Measurements from ENCODE around the gene ACTG2. TPM values are rescaled to one million over a fixed set of nuclear protein-coding genes. Genes with fewer than 3 reads are reported as not detected.

The ACTG2 gene
- polyA plus RNA-seq, 3 donors, result not detected

DNA sequence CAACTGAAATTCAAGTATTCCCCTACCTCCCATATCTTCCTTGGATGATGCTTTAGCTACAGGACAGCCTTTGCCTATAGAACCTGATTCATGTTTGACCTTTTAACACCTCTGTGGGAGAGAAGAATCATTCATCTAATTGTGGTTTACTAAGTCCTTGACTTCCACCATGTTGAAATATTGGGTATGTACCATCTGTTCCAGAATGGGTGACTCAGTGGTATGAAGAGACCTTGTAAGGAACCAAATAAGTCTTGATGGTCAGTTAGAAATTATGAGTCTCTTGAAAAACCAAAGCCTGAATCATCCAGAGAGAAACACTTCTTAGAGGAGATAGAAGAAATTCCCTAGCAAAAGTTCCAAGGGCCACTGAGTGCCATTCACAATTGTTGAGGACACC lies 36.6 kb upstream of the ACTG2 start:
- Mint-ChIP-seq H3K36me3 (peaks cover 22 to 56% of the 10 kb centered on the region in 2 donors), H3K27me3 (ENCODE audit: low read depth in 3 of 3) (peaks cover 0 to 2% (median 0%) of the 10 kb centered on the region in 3 donors), H3K9me3 (no peaks in the 10 kb centered on the region), H3K27ac (no peak overlapping the region), H3K4me3 (no peak overlapping the region), H3K4me1 (no peaks in the 10 kb centered on the region)
- Histone ChIP-seq H3K9ac (ENCODE audit: insufficient read depth, low read length, poor library complexity, severe bottlenecking) (no peak overlapping the region), H3K36me3 (replicated peaks in 1 of 2; ENCODE audit: control insufficient read depth in 1 of 2, insufficient read depth in 2 of 2, low read length in 2 of 2) (peaks cover 80 to 94% of the 10 kb centered on the region in 2 donors), H4K20me1 (ENCODE audit: insufficient read depth, low read length) (no peaks in the 10 kb centered on the region), H3K9me3 (replicated peaks in 1 of 2; ENCODE audit: control insufficient read depth in 1 of 2, insufficient read depth in 1 of 2, low read length in 2 of 2) (no peaks in the 10 kb centered on the region), H2AFZ (ENCODE audit: insufficient read depth, low read depth, low read length, poor library complexity, severe bottlenecking) (no peak overlapping the region), H3K4me2 (replicated peaks; ENCODE audit: extremely low read depth, low read length, poor library complexity, severe bottlenecking) (no peak overlapping the region), H3K79me2 (ENCODE audit: insufficient read depth, low read length) (no peaks in the 10 kb centered on the region), H3K4me3 (replicated peaks in 1 of 3; ENCODE audit: low read depth in 2 of 3, low read length in 3 of 3) (no peak overlapping the region), H3K4me1 (ENCODE audit: control insufficient read depth in 1 of 2, insufficient read depth in 2 of 2, low read length in 2 of 2) (no peaks in the 10 kb centered on the region), H3K27ac (ENCODE audit: low read depth in 1 of 2, low read length in 2 of 2) (no peak overlapping the region), H3K27me3 (ENCODE audit: control insufficient read depth in 2 of 2, insufficient read depth in 2 of 2, low read length in 2 of 2) (no peaks in the 10 kb centered on the region)
- TF ChIP-seq, protein P1, sequence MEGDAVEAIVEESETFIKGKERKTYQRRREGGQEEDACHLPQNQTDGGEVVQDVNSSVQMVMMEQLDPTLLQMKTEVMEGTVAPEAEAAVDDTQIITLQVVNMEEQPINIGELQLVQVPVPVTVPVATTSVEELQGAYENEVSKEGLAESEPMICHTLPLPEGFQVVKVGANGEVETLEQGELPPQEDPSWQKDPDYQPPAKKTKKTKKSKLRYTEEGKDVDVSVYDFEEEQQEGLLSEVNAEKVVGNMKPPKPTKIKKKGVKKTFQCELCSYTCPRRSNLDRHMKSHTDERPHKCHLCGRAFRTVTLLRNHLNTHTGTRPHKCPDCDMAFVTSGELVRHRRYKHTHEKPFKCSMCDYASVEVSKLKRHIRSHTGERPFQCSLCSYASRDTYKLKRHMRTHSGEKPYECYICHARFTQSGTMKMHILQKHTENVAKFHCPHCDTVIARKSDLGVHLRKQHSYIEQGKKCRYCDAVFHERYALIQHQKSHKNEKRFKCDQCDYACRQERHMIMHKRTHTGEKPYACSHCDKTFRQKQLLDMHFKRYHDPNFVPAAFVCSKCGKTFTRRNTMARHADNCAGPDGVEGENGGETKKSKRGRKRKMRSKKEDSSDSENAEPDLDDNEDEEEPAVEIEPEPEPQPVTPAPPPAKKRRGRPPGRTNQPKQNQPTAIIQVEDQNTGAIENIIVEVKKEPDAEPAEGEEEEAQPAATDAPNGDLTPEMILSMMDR (IDR thresholded peaks at IDR 0.05), result no peak
- intact Hi-C loops (cut with micrococcal nuclease), result no loop called here
- no peak for DNase-seq

DNA sequence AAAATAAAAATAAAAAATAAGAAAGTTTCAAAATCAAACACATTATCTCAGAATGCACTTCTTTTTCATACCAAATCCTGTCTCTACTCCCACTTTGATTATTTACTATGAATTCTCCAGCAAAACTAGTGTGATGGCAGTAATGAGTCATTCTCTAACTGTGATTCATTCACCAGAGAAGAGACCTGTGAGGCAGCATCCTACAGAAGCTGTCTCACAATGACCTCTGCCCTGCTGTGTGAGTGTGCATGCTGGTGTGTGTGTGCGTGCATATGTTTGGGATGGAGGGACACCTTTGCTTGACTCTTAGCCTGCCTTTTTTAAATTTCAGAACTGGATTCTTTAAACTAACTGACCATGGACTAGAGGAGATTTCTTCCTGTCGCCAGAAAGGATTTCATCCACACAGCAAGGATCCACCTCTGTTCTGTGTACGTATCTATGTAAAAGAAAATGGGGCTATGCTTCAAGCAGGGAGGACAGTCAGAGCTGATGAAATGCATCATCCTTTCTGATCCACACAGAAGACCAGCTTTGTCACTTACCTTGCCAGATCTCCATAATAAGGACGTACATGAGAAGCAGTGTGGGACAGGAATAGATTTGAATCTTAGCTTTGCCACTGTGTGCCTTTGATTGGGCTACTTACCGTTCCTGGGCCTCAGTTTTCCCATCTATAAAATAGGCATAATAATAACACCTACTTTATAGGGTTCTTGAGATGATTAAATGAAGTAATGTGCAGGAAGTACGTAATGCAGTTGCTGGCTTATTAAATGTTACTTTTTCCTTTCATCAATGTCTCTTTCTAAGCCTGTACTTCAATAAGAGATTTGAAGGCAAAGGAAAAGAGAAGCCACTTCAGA lies 32.9 kb upstream of the ACTG2 start:
- no peaks in the 10 kb centered on the region for H3K4me1 Mint-ChIP-seq
- H3K4me1 ChIP-seq (ENCODE audit: control insufficient read depth in 1 of 2, insufficient read depth in 2 of 2, low read length in 2 of 2), result no peaks in the 10 kb centered on the region
- no peak overlapping the region for H3K4me2 ChIP-seq (replicated peaks; ENCODE audit: extremely low read depth, low read length, poor library complexity, severe bottlenecking)
- H3K27me3 ChIP-seq (ENCODE audit: control insufficient read depth in 2 of 2, insufficient read depth in 2 of 2, low read length in 2 of 2), result no peaks in the 10 kb centered on the region
- no peak overlapping the region for H3K4me3 Mint-ChIP-seq
- H3K9me3 Mint-ChIP-seq, result no peaks in the 10 kb centered on the region
- intact Hi-C loops (cut with micrococcal nuclease), result no loop called here
- peak in 1 of 3 donors; percentile 11 for DNase-seq
- no peaks in the 10 kb centered on the region for H4K20me1 ChIP-seq (ENCODE audit: insufficient read depth, low read length)
- no peak overlapping the region for H2AFZ ChIP-seq (ENCODE audit: insufficient read depth, low read depth, low read length, poor library complexity, severe bottlenecking)
- H3K27me3 Mint-ChIP-seq (ENCODE audit: low read depth in 3 of 3), result peaks cover 0 to 2% (median 0%) of the 10 kb centered on the region in 3 donors
- H3K9me3 ChIP-seq (replicated peaks in 1 of 2; ENCODE audit: control insufficient read depth in 1 of 2, insufficient read depth in 1 of 2, low read length in 2 of 2), result no peaks in the 10 kb centered on the region
- H3K79me2 ChIP-seq (ENCODE audit: insufficient read depth, low read length), result no peaks in the 10 kb centered on the region
- no CpG with 5 or more reads among the region's 6 CpGs for WGBS (ENCODE audit: insufficient coverage)
- TF ChIP-seq, protein P1 (IDR thresholded peaks at IDR 0.05), result no peak
- no peak overlapping the region for H3K9ac ChIP-seq (ENCODE audit: insufficient read depth, low read length, poor library complexity, severe bottlenecking)
- no peak overlapping the region for H3K27ac Mint-ChIP-seq
- H3K36me3 Mint-ChIP-seq, result peaks cover 56 to 83% of the 10 kb centered on the region in 2 donors
- H3K27ac ChIP-seq (ENCODE audit: low read depth in 1 of 2, low read length in 2 of 2), result no peak overlapping the region
- no peak overlapping the region for H3K4me3 ChIP-seq (replicated peaks in 1 of 3; ENCODE audit: low read depth in 2 of 3, low read length in 3 of 3)
- H3K36me3 ChIP-seq (replicated peaks in 1 of 2; ENCODE audit: control insufficient read depth in 1 of 2, insufficient read depth in 2 of 2, low read length in 2 of 2), result peaks cover 76 to 93% of the 10 kb centered on the region in 2 donors

Data from CD14-positive monocyte (primary cell).